Neural progenitor cell (in vitro differentiated cells): Measurements from ENCODE around the gene GNA15.

Source experiments
- EZH2 ChIP-seq: fragments of 200-600 bp; sonication (generic); IDR thresholded peaks from 2 replicates; pipeline ENCODE4 v1.6.1; 2017; ENCODE audit warnings: antibody characterized with exemption, mild to moderate bottlenecking, moderate library complexity
- EZH2phosphoT487 ChIP-seq: fragments of 200-600 bp; sonication (generic); IDR thresholded peaks from 2 replicates; pipeline ENCODE4 v1.6.1; 2017; ENCODE audit warnings: antibody characterized with exemption
- TF ChIP-seq, protein P1 (sequence below): fragments of 200-600 bp; sonication (generic); IDR thresholded peaks from 2 replicates; pipeline ENCODE4 v1.5.1; 2017; ENCODE audit warnings: antibody characterized with exemption, mild to moderate bottlenecking

DNA sequence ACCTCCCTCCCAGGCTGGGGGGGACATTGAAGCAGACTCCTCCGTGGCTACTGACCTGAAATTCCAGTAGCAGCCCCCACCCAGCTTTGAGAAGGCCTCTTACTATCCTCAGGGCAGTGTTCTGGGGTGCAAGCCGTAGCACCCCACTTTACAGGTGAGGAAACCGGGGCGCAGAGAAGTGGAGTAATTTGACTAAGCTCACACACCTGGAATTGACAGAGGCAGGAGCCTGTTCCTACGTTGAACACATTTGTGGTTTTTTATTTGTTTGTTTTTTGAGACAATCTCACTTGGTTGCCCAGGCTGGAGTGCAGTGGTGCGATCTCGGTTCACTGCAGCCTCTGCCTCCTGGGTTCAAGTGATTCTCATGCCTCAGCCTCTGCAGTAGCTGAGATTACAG lies 28.1 kb downstream of the GNA15 start:
- TF ChIP-seq, protein P1, sequence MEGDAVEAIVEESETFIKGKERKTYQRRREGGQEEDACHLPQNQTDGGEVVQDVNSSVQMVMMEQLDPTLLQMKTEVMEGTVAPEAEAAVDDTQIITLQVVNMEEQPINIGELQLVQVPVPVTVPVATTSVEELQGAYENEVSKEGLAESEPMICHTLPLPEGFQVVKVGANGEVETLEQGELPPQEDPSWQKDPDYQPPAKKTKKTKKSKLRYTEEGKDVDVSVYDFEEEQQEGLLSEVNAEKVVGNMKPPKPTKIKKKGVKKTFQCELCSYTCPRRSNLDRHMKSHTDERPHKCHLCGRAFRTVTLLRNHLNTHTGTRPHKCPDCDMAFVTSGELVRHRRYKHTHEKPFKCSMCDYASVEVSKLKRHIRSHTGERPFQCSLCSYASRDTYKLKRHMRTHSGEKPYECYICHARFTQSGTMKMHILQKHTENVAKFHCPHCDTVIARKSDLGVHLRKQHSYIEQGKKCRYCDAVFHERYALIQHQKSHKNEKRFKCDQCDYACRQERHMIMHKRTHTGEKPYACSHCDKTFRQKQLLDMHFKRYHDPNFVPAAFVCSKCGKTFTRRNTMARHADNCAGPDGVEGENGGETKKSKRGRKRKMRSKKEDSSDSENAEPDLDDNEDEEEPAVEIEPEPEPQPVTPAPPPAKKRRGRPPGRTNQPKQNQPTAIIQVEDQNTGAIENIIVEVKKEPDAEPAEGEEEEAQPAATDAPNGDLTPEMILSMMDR = no peak
- no peak for TF ChIP-seq EZH2phosphoT487
- no peak for TF ChIP-seq EZH2
